Vagina (tissue), 2 donors: ENCODE data around the gene KLHL29.

Experiments
- POLR2A ChIP-seq, 2 donors: fragments of 450-650 bp; IDR thresholded peaks; one replicate each; pipeline ENCODE4 v1.6.1; 2017; ENCODE audit warnings: antibody characterized with exemption in 2 of 2, mild to moderate bottlenecking in 2 of 2, moderate library complexity in 2 of 2
- POLR2AphosphoS5 ChIP-seq, 2 donors: sonication (generic); formaldehyde crosslinking; IDR thresholded peaks; one replicate each; pipeline ENCODE4 v1.9.0; 2017; ENCODE audit warnings: antibody characterized with exemption in 2 of 2, mild to moderate bottlenecking in 2 of 2, low read depth in 1 of 2; ENCODE audit not compliant: insufficient read depth in 1 of 2
- TF ChIP-seq, protein P1 (sequence below), 3 experiments: fragments of 450-650 bp in 2 of 3; fragments of 200-600 bp in 1 of 3; sonication (generic) in 1 of 3; IDR thresholded peaks; one replicate each; pipeline ENCODE4 v1.5.1; 2017 to 2019; ENCODE audit warnings: antibody characterized with exemption in 3 of 3, mild to moderate bottlenecking in 2 of 3, moderate library complexity in 2 of 3

DNA sequence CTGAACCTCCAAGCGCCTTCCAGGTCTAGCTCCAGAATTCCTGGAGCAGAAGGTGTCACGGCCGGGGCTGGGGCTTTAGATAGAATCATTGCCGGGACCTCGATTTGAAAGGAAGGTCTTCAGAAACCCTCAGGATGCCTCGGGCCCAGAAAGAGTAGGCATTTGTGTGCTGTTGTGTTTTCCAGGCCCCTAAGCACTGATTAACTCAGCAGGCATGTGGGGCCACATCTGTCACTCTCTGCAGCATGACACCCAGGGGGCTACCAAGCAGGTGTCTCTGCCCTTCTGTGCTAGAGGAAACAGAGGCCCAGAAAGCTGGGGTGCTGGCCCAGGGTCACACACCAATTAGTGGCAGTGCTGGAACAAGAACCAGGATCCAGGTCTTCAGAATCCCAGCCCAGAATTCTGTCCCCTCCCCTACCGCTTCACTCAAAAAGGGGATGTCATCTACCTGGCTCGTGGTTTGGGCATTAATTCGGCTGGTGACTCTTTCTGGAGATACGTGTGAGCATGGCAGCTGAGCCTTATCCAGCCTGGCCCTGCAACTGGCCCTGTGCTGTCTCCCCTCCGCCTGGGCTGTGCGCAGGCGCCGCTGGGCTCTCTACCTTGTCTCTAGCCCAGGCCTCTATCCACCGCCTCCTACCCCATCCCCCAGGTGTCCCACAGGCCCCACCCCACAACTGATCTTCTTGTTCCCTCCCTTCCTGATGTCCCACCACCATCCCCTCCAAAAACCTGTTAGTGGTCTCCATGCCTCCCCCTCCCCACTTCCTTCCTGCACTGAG lies 296.6 kb downstream of the KLHL29 start:
- TF ChIP-seq, protein P1, sequence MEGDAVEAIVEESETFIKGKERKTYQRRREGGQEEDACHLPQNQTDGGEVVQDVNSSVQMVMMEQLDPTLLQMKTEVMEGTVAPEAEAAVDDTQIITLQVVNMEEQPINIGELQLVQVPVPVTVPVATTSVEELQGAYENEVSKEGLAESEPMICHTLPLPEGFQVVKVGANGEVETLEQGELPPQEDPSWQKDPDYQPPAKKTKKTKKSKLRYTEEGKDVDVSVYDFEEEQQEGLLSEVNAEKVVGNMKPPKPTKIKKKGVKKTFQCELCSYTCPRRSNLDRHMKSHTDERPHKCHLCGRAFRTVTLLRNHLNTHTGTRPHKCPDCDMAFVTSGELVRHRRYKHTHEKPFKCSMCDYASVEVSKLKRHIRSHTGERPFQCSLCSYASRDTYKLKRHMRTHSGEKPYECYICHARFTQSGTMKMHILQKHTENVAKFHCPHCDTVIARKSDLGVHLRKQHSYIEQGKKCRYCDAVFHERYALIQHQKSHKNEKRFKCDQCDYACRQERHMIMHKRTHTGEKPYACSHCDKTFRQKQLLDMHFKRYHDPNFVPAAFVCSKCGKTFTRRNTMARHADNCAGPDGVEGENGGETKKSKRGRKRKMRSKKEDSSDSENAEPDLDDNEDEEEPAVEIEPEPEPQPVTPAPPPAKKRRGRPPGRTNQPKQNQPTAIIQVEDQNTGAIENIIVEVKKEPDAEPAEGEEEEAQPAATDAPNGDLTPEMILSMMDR (IDR thresholded peaks at IDR 0.05): no peak
- TF ChIP-seq POLR2AphosphoS5 (IDR thresholded peaks at IDR 0.05; ENCODE audit: insufficient read depth in 1 of 2, low read depth in 1 of 2) (no peak), POLR2A (IDR thresholded peaks at IDR 0.05) (no peak)
